ENCODE data around the gene NF2.

NF2 gene

GRCh38 chr22:29702000-29702930 lies 98.8 kb downstream of the NF2 start:
- Histone ChIP-seq H3K9me3 (ENCODE audit: control insufficient read depth, low read length) (no peaks in the 10 kb centered on the region), H3K27ac (ENCODE audit: low read depth, low read length, severe bottlenecking) (no peak overlapping the region), H3K4me1 (ENCODE audit: control insufficient read depth, insufficient read depth, low read length, poor library complexity, severe bottlenecking) (peaks cover 9% of the 10 kb centered on the region), H3K36me3 (ENCODE audit: control insufficient read depth, insufficient read depth, low read length) (peaks cover under 1% of the 10 kb centered on the region), H3K4me3 (ENCODE audit: extremely low read depth, insufficient read depth, low read length, poor library complexity, severe bottlenecking) (no peak overlapping the region)
- 36 to 43% methylated on average over 10 to 12 of the region's 14 CpGs for WGBS, 2 experiments (ENCODE audit: insufficient coverage in 2 of 2)

- H3K4me3 ChIP-seq (ENCODE audit: extremely low read depth, insufficient read depth, low read length, poor library complexity, severe bottlenecking) = no peak overlapping the region
- 35 to 41% methylated on average over 14 to 15 of the region's 19 CpGs for WGBS, 2 experiments (ENCODE audit: insufficient coverage in 2 of 2)
- H3K4me1 ChIP-seq (ENCODE audit: control insufficient read depth, insufficient read depth, low read length, poor library complexity, severe bottlenecking) = peaks cover 9% of the 10 kb centered on the region
- no peaks in the 10 kb centered on the region for H3K36me3 ChIP-seq (ENCODE audit: control insufficient read depth, insufficient read depth, low read length)
- no peak overlapping the region for H3K27ac ChIP-seq (ENCODE audit: low read depth, low read length, severe bottlenecking)
- H3K9me3 ChIP-seq (ENCODE audit: control insufficient read depth, low read length) = no peaks in the 10 kb centered on the region
Observed at GRCh38 chr22:29702931-29703501, 99.6 kb downstream of the NF2 start.

- Histone ChIP-seq H3K4me3 (ENCODE audit: extremely low read depth, insufficient read depth, low read length, poor library complexity, severe bottlenecking) (no peak overlapping the region), H3K27ac (ENCODE audit: low read depth, low read length, severe bottlenecking) (no peak overlapping the region), H3K9me3 (ENCODE audit: control insufficient read depth, low read length) (no peaks in the 10 kb centered on the region), H3K4me1 (ENCODE audit: control insufficient read depth, insufficient read depth, low read length, poor library complexity, severe bottlenecking) (peaks cover 9% of the 10 kb centered on the region), H3K36me3 (ENCODE audit: control insufficient read depth, insufficient read depth, low read length) (no peaks in the 10 kb centered on the region)
- 26 to 56% methylated on average over 5 to 6 of the region's 7 CpGs for WGBS, 2 experiments (ENCODE audit: insufficient coverage in 2 of 2)
Observed at GRCh38 chr22:29703569-29704195, 100.2 kb downstream of the NF2 start.

- WGBS, 2 experiments (ENCODE audit: insufficient coverage in 2 of 2) = 44 to 55% methylated on average over 5 to 6 of the region's 14 CpGs
- no peaks in the 10 kb centered on the region for H3K9me3 ChIP-seq (ENCODE audit: control insufficient read depth, low read length)
- H3K4me1 ChIP-seq (ENCODE audit: control insufficient read depth, insufficient read depth, low read length, poor library complexity, severe bottlenecking) = peaks cover 8% of the 10 kb centered on the region
- H3K27ac ChIP-seq (ENCODE audit: low read depth, low read length, severe bottlenecking) = peak overlapping the region; percentile 23
- no peaks in the 10 kb centered on the region for H3K36me3 ChIP-seq (ENCODE audit: control insufficient read depth, insufficient read depth, low read length)
- H3K4me3 ChIP-seq (ENCODE audit: extremely low read depth, insufficient read depth, low read length, poor library complexity, severe bottlenecking) = no peak overlapping the region
Observed at GRCh38 chr22:29704528-29705285, 101.3 kb downstream of the NF2 start.

- H3K4me3 ChIP-seq (ENCODE audit: extremely low read depth, insufficient read depth, low read length, poor library complexity, severe bottlenecking) = no peak overlapping the region
- H3K27ac ChIP-seq (ENCODE audit: low read depth, low read length, severe bottlenecking) = no peak overlapping the region
- H3K4me1 ChIP-seq (ENCODE audit: control insufficient read depth, insufficient read depth, low read length, poor library complexity, severe bottlenecking) = peaks cover 7% of the 10 kb centered on the region
- no peaks in the 10 kb centered on the region for H3K9me3 ChIP-seq (ENCODE audit: control insufficient read depth, low read length)
- no peaks in the 10 kb centered on the region for H3K36me3 ChIP-seq (ENCODE audit: control insufficient read depth, insufficient read depth, low read length)
- whole genome bisulfite sequencing, 2 experiments (ENCODE audit: insufficient coverage in 2 of 2) = 77 to 93% methylated on average over 3 to 4 of the region's 7 CpGs
Observed at GRCh38 chr22:29705651-29706050, 102.2 kb downstream of the NF2 start.

GRCh38 chr22:29706486-29706885 lies 103.1 kb downstream of the NF2 start:
- peaks cover 7% of the 10 kb centered on the region for H3K4me1 ChIP-seq (ENCODE audit: control insufficient read depth, insufficient read depth, low read length, poor library complexity, severe bottlenecking)
- no peak overlapping the region for H3K4me3 ChIP-seq (ENCODE audit: extremely low read depth, insufficient read depth, low read length, poor library complexity, severe bottlenecking)
- no peaks in the 10 kb centered on the region for H3K36me3 ChIP-seq (ENCODE audit: control insufficient read depth, insufficient read depth, low read length)
- H3K27ac ChIP-seq (ENCODE audit: low read depth, low read length, severe bottlenecking) = no peak overlapping the region
- 25 to 27% methylated on average over 5 to 7 of the region's 9 CpGs for WGBS, 2 experiments (ENCODE audit: insufficient coverage in 2 of 2)
- H3K9me3 ChIP-seq (ENCODE audit: control insufficient read depth, low read length) = no peaks in the 10 kb centered on the region

GRCh38 chr22:29707010-29707409 lies 103.6 kb downstream of the NF2 start:
- Histone ChIP-seq H3K4me3 (ENCODE audit: extremely low read depth, insufficient read depth, low read length, poor library complexity, severe bottlenecking) (no peak overlapping the region), H3K4me1 (ENCODE audit: control insufficient read depth, insufficient read depth, low read length, poor library complexity, severe bottlenecking) (peaks cover 4% of the 10 kb centered on the region), H3K9me3 (ENCODE audit: control insufficient read depth, low read length) (no peaks in the 10 kb centered on the region), H3K27ac (ENCODE audit: low read depth, low read length, severe bottlenecking) (no peak overlapping the region), H3K36me3 (ENCODE audit: control insufficient read depth, insufficient read depth, low read length) (no peaks in the 10 kb centered on the region)
- whole genome bisulfite sequencing, 2 experiments (ENCODE audit: insufficient coverage in 2 of 2) = 77 to 82% methylated on average over 12 to 17 of the region's 18 CpGs

- 93 to 95% methylated on average over 5 of the region's 5 CpGs for WGBS, 2 experiments (ENCODE audit: insufficient coverage in 2 of 2)
- H3K4me3 ChIP-seq (ENCODE audit: extremely low read depth, insufficient read depth, low read length, poor library complexity, severe bottlenecking) = no peak overlapping the region
- no peaks in the 10 kb centered on the region for H3K36me3 ChIP-seq (ENCODE audit: control insufficient read depth, insufficient read depth, low read length)
- no peak overlapping the region for H3K27ac ChIP-seq (ENCODE audit: low read depth, low read length, severe bottlenecking)
- peaks cover 4% of the 10 kb centered on the region for H3K4me1 ChIP-seq (ENCODE audit: control insufficient read depth, insufficient read depth, low read length, poor library complexity, severe bottlenecking)
- no peaks in the 10 kb centered on the region for H3K9me3 ChIP-seq (ENCODE audit: control insufficient read depth, low read length)
Observed at GRCh38 chr22:29707471-29707870, 104.0 kb downstream of the NF2 start.

- H3K9me3 ChIP-seq (ENCODE audit: control insufficient read depth, low read length) = no peaks in the 10 kb centered on the region
- 90 to 91% methylated on average over 10 to 11 of the region's 15 CpGs for WGBS, 2 experiments (ENCODE audit: insufficient coverage in 2 of 2)
- H3K27ac ChIP-seq (ENCODE audit: low read depth, low read length, severe bottlenecking) = no peak overlapping the region
- H3K36me3 ChIP-seq (ENCODE audit: control insufficient read depth, insufficient read depth, low read length) = no peaks in the 10 kb centered on the region
- no peak overlapping the region for H3K4me3 ChIP-seq (ENCODE audit: extremely low read depth, insufficient read depth, low read length, poor library complexity, severe bottlenecking)
- no peaks in the 10 kb centered on the region for H3K4me1 ChIP-seq (ENCODE audit: control insufficient read depth, insufficient read depth, low read length, poor library complexity, severe bottlenecking)
Observed at GRCh38 chr22:29710193-29710592, 106.8 kb downstream of the NF2 start.

- Histone ChIP-seq H3K9me3 (ENCODE audit: control insufficient read depth, low read length) (no peaks in the 10 kb centered on the region), H3K36me3 (ENCODE audit: control insufficient read depth, insufficient read depth, low read length) (no peaks in the 10 kb centered on the region), H3K27ac (ENCODE audit: low read depth, low read length, severe bottlenecking) (no peak overlapping the region), H3K4me1 (ENCODE audit: control insufficient read depth, insufficient read depth, low read length, poor library complexity, severe bottlenecking) (no peaks in the 10 kb centered on the region), H3K4me3 (ENCODE audit: extremely low read depth, insufficient read depth, low read length, poor library complexity, severe bottlenecking) (no peak overlapping the region)
- 86 to 92% methylated on average over 6 to 11 of the region's 18 CpGs for WGBS, 2 experiments (ENCODE audit: insufficient coverage in 2 of 2)
Observed at GRCh38 chr22:29710922-29711593, 107.6 kb downstream of the NF2 start.

Data from mesodermal cell (in vitro differentiated cells).